Measurements from ENCODE around the gene NAV2.

The NAV2 gene

DNA sequence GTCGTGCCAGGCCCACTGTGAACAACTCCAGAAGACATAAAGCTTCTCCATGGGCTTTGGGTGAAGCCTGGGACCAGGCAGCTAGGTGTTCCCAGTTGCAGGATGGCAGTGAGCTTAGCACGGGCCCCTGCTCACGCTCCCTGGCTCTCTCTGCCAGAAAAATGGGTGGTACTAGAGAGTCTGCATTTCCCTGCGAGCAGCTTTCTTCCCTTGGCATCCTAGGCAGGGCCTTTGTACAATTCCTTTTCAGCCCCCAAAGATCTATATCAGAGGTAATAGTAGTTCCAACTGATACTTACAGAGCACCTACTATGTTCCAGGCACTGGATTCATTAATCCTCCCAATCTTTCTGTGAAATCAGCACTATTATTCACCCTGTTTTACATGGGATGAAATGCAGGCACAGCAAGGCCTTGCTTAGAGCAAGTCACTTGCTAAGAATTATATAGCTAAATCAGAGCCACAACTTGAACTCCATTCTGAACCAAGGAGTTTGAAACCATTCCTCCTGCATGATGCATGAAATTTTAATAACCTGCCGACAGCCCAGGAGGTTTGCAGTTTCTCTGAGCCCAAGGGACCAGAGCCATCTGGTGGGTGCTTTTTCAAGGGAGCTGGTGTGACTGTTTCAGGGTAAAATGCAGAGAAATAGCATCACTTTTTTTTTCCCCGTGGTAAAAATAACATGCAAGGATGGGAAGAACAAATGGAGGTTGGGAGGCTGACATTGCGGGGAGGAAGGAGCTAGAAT is 22.7 kb downstream of the NAV2 start:
- no peak for DNase-seq (ENCODE audit: low read depth)
- no peak overlapping the region for H3K4me3 ChIP-seq (ENCODE audit: low read depth, low read length)
- TF ChIP-seq, protein P1, sequence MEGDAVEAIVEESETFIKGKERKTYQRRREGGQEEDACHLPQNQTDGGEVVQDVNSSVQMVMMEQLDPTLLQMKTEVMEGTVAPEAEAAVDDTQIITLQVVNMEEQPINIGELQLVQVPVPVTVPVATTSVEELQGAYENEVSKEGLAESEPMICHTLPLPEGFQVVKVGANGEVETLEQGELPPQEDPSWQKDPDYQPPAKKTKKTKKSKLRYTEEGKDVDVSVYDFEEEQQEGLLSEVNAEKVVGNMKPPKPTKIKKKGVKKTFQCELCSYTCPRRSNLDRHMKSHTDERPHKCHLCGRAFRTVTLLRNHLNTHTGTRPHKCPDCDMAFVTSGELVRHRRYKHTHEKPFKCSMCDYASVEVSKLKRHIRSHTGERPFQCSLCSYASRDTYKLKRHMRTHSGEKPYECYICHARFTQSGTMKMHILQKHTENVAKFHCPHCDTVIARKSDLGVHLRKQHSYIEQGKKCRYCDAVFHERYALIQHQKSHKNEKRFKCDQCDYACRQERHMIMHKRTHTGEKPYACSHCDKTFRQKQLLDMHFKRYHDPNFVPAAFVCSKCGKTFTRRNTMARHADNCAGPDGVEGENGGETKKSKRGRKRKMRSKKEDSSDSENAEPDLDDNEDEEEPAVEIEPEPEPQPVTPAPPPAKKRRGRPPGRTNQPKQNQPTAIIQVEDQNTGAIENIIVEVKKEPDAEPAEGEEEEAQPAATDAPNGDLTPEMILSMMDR (IDR thresholded peaks at IDR 0.05; ENCODE audit: insufficient read depth, low read depth, low read length, missing control alignments) = no peak

DNA sequence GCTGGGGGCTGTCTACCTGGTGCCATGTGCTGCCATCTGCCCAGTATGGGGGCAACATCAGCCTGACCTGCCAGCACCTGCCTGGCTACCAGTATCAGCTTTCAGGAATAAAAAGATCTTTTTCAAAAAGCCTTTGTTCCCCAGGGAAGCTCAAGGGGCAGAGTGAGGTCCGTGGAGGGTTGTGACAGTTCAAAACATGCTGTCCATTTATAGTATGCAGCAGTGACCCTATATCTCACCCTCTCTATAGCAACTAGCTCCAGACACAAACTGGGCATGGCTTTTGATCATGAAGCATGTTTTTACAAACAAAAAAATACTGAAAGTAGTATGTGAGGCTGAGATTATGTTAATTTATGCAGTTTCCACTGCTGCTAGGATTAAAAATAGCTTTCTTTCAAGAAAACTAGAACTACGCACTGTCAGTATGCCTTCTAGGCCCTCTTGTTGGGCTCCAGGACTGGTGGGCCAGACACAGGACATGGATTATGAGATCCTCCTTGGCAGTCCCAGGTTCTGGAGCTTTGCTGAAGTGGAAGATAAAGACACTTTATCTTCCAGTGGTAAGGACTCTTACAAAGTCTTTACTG is 23.4 kb downstream of the NAV2 start:
- H3K4me3 ChIP-seq (ENCODE audit: low read depth, low read length) = no peak overlapping the region
- DNase-seq (ENCODE audit: low read depth) = no peak
- TF ChIP-seq, protein P1 (IDR thresholded peaks at IDR 0.05; ENCODE audit: insufficient read depth, low read depth, low read length, missing control alignments) = no peak

DNA sequence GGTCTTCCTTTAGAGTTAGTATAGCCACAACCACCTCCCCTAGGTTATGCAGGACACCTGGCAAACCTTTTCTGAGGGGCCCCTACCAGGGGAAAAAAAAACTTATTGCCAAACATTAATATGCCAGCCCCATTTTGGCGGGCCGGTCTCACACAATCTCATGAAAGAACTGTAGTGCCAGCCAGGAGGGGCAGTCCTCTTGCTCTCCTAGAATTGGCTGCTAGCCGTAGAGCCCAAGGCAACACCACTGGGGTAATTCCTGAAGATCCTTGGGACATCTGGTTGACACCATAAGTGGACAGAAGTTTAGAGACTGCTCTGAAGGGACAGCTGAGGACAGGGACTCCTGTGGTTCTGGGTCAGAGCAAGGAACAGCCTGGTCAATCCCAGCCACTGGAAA is 24.2 kb downstream of the NAV2 start:
- H3K4me3 ChIP-seq (ENCODE audit: low read depth, low read length) = no peak overlapping the region
- no peak for DNase-seq (ENCODE audit: low read depth)
- TF ChIP-seq, protein P1 (IDR thresholded peaks at IDR 0.05; ENCODE audit: insufficient read depth, low read depth, low read length, missing control alignments) = no peak

DNA sequence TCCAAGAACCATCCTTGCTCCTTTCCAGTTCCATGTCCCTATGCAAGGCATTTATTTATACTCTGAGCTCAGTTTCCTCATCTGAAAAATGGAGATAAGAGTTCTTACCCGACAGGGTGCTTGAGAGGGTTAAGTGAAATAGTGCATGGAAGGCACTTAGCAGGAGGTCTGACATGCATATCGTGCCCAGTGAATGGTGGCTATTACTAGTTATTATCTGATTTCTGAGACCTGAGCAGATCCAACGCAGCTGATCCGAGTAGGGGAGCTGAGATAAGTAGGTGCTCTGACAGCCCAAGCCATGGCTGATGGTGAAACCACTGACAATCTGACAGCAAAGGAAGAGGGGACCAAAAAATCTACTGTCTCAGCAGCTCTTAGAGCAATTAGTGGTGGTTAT is 24.9 kb downstream of the NAV2 start:
- H3K4me3 ChIP-seq (ENCODE audit: low read depth, low read length) = no peak overlapping the region
- DNase-seq (ENCODE audit: low read depth) = no peak
- TF ChIP-seq, protein P1 (IDR thresholded peaks at IDR 0.05; ENCODE audit: insufficient read depth, low read depth, low read length, missing control alignments) = no peak

DNA sequence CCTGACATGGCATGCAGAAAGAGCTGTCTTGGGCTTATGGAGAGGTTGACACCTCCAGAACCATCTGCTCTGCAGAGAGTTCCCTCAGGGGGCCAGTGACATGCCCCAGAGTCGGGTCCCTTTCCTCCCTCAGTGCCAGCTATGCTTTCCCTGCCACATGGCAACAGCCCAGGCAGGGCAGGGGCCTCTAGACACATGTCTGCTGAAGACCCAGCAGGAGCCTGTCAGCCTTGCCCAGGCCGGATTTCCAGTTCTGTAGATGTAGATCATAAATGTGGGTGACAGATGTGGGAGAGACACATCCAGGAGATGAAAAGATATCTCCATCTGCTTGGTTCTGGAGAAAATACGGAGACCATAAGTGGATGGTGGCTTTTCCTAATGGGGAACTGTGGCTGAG is 25.5 kb downstream of the NAV2 start:
- TF ChIP-seq, protein P1 (IDR thresholded peaks at IDR 0.05; ENCODE audit: insufficient read depth, low read depth, low read length, missing control alignments) = no peak
- DNase-seq (ENCODE audit: low read depth) = no peak

DNA sequence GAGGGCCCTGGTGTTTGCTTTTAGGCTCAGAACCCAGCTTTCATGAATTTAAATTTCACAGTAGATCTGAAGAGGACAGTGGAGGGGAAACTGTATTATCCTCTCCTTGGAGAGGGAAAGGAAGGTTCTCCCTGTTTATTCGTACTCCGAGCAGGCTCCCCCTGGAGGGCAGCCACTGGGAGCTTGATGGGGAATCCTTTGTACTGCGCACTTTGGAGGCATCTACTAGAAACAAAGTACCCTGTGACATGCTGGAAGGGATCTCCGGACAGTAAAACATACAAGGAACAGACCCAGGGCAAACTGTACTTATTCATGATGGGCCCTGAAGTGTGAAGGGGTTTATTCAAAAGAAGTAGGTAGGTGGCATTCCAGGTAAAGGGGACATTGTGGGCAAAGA is 27.2 kb downstream of the NAV2 start:
- no peak for DNase-seq (ENCODE audit: low read depth)
- TF ChIP-seq, protein P1 (IDR thresholded peaks at IDR 0.05; ENCODE audit: insufficient read depth, low read depth, low read length, missing control alignments) = no peak
- no peak overlapping the region for H3K4me3 ChIP-seq (ENCODE audit: low read depth, low read length)

More for the DNA sequence above, 25.5 kb downstream of the NAV2 start:
- no peak overlapping the region for H3K4me3 ChIP-seq (ENCODE audit: low read depth, low read length)
